Activated CD4-positive, alpha-beta T cell treated with anti-CD3 and anti-CD28 coated beads, Interleukin-2, amount 50 U/mL, for 1 hour (primary cell): Measurements from ENCODE around the gene ACP2.
"Not testable (repeated sequence)": the region's sequence is repeated elsewhere in the genome, so short reads cannot be mapped to it uniquely, and the experiment has no call there.

Experiments used
- DNase-seq: peaks from one replicate; pipeline ENCODE4 v3.0.0-alpha.2; 2020

The ACP2 gene

GRCh38 chr11:47191137-47191536, 57.5 kb downstream of the ACP2 start:
- not testable (repeated sequence) for DNase-seq
